ENCODE data around the gene TSPAN10.
A peak's percentile ranks its signal among the peaks of the same experiment; 100 is the strongest.

The TSPAN10 gene

DNA sequence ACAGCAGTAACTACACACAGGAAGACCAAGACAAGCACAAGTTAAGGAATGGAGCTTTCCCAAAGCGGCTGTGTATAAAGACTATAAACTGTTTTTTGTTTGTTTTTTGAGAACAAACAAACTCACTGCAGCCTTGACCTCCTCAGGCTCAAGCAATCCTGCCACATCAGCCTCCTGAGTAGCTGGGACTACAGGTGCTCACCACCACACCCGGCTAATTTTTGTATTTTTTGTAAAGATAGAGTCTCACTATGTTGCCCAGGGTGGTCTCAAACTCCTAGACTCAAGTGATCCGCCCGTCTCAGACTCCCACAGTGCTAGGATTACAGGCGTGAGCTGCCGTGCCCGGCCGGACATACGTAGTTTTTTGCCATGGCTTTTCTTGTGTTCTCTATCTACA is 23.4 kb downstream of the TSPAN10 start:
- H3K27me3 ChIP-seq (replicated peaks): no peaks in the 10 kb centered on the region
- TF ChIP-seq, protein P1, sequence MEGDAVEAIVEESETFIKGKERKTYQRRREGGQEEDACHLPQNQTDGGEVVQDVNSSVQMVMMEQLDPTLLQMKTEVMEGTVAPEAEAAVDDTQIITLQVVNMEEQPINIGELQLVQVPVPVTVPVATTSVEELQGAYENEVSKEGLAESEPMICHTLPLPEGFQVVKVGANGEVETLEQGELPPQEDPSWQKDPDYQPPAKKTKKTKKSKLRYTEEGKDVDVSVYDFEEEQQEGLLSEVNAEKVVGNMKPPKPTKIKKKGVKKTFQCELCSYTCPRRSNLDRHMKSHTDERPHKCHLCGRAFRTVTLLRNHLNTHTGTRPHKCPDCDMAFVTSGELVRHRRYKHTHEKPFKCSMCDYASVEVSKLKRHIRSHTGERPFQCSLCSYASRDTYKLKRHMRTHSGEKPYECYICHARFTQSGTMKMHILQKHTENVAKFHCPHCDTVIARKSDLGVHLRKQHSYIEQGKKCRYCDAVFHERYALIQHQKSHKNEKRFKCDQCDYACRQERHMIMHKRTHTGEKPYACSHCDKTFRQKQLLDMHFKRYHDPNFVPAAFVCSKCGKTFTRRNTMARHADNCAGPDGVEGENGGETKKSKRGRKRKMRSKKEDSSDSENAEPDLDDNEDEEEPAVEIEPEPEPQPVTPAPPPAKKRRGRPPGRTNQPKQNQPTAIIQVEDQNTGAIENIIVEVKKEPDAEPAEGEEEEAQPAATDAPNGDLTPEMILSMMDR (IDR thresholded peaks at IDR 0.05; ENCODE audit: low read depth, low read length, missing control alignments): no peak
- in situ Hi-C loops (cut with HindIII; ENCODE audit: low pct_ligation_motif_present, low sequenced_read_pairs): no loop called here

DNA sequence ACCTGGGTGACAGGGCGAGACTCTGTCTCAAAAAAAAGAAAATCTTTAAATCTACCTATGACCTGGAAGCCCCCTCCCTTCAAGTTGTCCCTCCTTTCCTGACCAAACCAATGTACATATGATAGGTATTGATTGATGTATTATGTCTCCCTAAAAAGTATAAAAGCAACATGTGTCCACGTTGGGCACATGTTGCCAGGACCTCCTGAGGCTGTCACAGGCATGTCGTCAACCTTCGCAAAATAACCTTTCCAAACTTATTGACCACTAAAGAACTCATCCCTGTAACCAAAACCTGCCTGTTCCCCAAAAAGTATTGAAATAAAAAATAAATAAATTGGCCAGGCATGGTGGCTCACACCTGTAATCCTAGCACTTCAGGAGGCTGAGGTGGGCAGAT is 25.0 kb downstream of the TSPAN10 start:
- no peak overlapping the region for H3K27ac ChIP-seq
- in situ Hi-C loops (cut with HindIII; ENCODE audit: low pct_ligation_motif_present, low sequenced_read_pairs): no loop called here
- no peak for DNase-seq

More for the DNA sequence above, 23.4 kb downstream of the TSPAN10 start:
- Histone ChIP-seq H3K27ac (no peak overlapping the region), H3K36me3 (replicated peaks) (peaks cover 5% of the 10 kb centered on the region), H3K4me3 (ENCODE audit: low read depth, low read length) (no peak overlapping the region)
- DNase-seq: no peak

DNA sequence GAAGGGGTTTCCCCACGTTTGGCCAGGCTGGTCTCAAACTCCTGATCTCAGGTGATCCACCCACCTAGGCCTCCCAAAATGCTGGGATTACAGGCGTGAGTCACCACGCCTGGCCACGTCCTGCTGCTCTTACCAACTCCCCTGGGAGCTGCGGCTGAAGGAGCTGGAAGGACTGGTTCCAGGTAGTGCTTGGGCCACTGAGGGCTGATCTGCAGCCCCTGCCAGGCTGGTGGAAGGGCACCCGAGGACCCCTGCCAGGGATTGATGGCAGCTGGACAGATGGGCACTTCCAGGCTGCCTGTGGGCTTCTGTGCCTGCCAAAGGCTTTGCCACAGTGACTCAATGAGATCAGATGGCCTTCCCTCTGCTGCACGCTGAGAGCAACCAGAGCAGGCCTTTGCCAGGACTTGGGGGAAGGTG is 27.1 kb downstream of the TSPAN10 start:
- in situ Hi-C loops (cut with HindIII; ENCODE audit: low pct_ligation_motif_present, low sequenced_read_pairs): no loop called here
- Histone ChIP-seq H3K27ac (no peak overlapping the region), H3K36me3 (replicated peaks) (peaks cover 5% of the 10 kb centered on the region), H3K4me3 (ENCODE audit: low read depth, low read length) (no peak overlapping the region), H3K27me3 (replicated peaks) (no peaks in the 10 kb centered on the region)
- TF ChIP-seq, protein P1 (IDR thresholded peaks at IDR 0.05; ENCODE audit: low read depth, low read length, missing control alignments): no peak
- DNase-seq: no peak

More for the DNA sequence above, 25.0 kb downstream of the TSPAN10 start:
- Histone ChIP-seq H3K4me3 (ENCODE audit: low read depth, low read length) (no peak overlapping the region), H3K27me3 (replicated peaks) (no peaks in the 10 kb centered on the region), H3K36me3 (replicated peaks) (peaks cover 5% of the 10 kb centered on the region)
- TF ChIP-seq, protein P1 (IDR thresholded peaks at IDR 0.05; ENCODE audit: low read depth, low read length, missing control alignments): no peak

DNA sequence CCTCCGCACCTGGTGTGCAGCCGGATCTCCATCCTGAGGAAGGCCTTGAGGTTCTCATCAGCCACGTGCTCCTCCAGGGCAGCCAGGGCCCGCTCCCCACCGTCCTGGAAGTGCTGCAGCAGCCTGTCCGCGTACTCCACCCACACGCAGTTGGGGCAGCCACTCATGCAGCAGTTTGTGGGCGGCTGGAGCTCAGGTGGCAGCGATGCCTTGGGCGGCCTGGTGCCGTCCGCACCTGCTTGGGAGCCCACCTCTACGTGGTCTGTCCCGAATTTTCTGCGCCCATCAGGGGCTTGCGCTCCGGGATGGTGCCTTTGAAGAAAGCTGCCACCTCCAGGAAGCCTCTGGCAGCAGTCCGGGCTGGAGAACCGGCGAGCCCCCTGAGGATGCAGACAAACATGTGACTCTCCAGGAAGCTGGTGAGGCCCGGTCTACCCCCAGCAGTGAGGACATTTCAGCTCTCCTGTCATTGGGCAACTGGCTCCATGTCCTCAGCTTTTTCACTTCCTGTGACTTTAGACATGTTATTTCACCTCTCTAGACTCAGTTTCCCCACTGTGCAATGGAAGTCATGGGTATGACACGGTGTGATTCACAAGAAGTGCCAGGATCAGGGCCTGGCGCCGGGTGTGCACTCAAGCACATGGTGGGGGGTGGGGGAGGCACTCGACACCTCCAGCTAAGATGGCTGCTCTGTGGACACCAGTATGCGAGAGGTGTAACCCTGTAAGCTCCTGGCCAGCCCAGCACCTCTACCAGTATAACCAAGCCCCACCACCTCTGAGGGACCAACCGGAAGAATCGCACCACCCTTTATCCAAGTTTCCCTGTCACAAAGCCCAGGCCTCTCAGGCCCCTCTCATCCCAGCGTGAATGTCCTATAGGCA is 28.5 kb downstream of the TSPAN10 start:
- peak; percentile 15 for DNase-seq

DNA sequence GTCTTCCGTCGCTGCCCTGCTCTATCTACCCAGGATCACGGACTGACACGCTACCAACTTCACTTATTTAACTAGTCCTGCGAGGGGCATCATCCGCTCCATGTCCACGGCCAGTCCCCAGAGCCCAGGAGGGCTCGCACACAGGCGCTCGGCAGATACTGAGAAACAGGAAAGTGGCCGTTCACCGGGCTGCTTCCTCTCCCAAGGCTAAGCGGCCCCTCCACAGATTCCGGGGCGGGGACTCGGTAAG is 29.0 kb downstream of the TSPAN10 start:
- Histone ChIP-seq H3K4me3 (ENCODE audit: low read depth, low read length) (peak overlapping the region; percentile 89), H3K27ac (peak overlapping the region; percentile 51), H3K36me3 (replicated peaks) (peaks cover 20% of the 10 kb centered on the region), H3K27me3 (replicated peaks) (no peaks in the 10 kb centered on the region)
- TF ChIP-seq, protein P1 (IDR thresholded peaks at IDR 0.05; ENCODE audit: low read depth, low read length, missing control alignments): no peak
- in situ Hi-C loops (cut with HindIII; ENCODE audit: low pct_ligation_motif_present, low sequenced_read_pairs): no loop called here
- peak; percentile 11 for DNase-seq

More for the DNA sequence above, 28.5 kb downstream of the TSPAN10 start:
- Histone ChIP-seq H3K27me3 (replicated peaks) (no peaks in the 10 kb centered on the region), H3K27ac (peak overlapping the region; percentile 51), H3K4me3 (ENCODE audit: low read depth, low read length) (peak overlapping the region; percentile 89), H3K36me3 (replicated peaks) (peaks cover 18% of the 10 kb centered on the region)
- in situ Hi-C loops (cut with HindIII; ENCODE audit: low pct_ligation_motif_present, low sequenced_read_pairs): no loop called here
- TF ChIP-seq, protein P1 (IDR thresholded peaks at IDR 0.05; ENCODE audit: low read depth, low read length, missing control alignments): no peak
